NCI-H2081 treated with DMSO at 0.1 percent for 48 hours (cell line): ENCODE measurements around the gene AUH.
"Not testable (repeated sequence)": the region's sequence is repeated elsewhere in the genome, so short reads cannot be mapped to it uniquely, and the experiment has no call there.

ENCODE experiments used
- DNase-seq: peaks from one replicate; lab custom pipeline; 2025; lab: John Stamatoyannopoulos, UW

Gene AUH

DNA sequence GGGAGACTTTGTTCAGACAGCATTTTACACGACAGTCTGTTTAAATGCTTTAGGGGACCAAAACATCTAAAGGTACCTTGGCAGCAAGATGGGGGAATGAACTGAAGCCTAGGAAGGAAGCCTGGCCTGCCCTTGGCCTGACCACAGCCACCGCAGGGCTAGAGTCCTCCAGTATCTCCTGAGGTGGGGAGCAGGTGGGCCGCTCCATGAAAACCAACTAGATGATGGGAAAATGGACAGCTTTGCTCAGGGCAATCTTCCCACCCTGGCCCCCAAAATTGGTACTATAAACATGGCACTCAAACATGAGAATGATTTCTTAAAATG is 153.3 kb downstream of the AUH start:
- DNase-seq: no peak

DNA sequence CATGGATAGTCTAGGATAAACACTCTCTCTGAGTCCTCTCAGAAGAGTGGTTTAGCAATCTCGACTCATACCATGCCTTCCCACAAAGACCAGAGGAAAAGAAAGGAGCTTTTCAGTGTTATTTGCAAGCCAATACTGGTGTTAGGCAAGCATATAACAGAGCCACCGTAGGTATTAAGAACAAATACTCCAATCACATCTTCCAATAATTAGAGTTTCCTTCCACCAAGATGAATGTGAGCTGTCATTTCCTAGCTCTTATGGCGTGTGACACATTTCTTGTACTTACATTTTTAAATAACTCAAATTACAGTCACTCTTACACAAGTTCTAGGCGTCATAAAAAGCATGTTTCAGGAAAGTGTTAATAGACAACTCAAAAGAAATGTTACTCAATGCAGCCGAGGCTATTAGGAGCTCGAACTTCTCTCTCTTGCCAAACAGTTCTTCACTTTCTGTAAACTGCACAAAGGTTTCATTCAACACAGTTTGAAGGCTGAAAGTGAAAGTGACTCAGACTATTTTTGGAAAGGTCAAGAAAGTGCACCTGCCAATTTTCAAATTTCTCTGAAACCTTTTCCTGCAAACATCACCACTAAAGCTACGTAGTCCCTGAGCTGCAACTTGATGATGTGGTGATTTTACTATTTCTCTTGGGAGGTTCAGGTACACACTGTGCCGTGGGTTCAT is 153.8 kb downstream of the AUH start:
- DNase-seq: no peak

GRCh38 chr9:91207397-91207728 is 154.4 kb downstream of the AUH start:
- no peak for DNase-seq

- no peak for DNase-seq
Observed at GRCh38 chr9:91206806-91207205, 154.9 kb downstream of the AUH start.

GRCh38 chr9:91202736-91203283 is 158.9 kb downstream of the AUH start:
- no peak for DNase-seq

DNA sequence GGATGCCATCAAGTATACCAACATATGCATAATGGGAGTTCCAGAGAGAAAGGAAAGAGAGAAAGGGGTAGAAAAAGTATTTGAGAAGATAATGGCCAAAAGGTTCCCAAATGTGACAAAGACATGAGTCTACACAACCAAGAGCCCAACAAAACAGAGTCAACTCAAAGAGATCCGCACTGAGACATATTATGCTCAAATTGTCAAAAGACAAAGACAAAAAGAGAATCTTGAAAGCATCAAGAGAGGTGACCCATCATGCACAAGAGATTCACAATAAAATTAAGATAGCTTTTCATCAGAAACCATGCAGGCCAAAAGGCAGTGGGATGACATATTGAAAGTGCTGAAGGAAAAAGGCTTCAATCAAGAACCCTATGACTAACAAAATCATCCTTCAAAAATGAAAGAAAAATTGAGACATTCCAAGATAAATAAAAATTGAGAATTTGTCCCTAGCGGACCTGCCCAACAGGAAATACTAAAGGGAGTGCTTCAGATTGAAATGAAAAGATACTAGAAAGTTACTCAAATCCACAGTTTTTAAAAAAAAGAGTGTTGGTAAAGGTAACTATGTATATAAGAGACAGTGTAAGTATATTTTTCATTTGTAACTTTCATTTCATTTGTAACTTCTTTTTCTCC is 160.9 kb downstream of the AUH start:
- DNase-seq: no peak

GRCh38 chr9:91199739-91200497 is 161.8 kb downstream of the AUH start:
- no peak for DNase-seq

DNA sequence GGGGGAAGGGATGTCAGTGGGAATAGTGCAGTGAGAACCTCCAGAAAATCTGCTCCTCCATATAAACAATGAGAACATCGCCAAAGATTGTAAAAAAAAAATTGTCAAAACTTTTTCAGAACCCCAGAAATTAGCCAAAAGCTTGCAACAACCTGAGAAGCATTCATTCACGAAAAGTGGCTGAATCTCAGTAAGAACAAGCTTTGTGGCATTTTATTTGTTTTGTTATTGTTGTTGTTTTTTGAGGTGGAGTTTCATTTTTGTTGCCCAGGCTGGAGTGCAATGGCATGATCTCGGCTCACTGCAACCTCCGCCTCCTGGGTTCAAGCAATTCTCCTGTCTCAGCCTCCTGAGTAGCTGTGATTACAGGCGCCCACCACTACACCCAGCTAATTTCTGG is 162.8 kb downstream of the AUH start:
- not testable (repeated sequence) for DNase-seq

DNA sequence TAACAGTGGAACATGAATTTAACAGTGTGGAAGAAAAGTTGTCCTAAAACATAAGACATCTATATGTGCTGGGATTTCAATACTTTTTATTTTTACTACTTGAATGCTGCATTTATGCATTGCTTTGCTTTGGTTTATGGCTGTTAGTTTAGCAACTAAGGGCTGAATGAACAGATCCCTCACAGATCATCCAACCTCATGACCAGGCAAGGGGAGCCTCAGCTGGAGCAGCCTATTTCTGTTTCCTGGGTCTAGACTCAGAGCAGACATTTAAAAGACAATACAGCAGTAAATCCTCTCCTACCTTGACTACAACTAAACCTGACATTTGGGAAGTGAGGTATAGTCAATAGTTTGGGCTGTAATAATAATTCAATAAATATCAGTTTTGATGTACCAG is 163.3 kb downstream of the AUH start:
- no peak for DNase-seq

DNA sequence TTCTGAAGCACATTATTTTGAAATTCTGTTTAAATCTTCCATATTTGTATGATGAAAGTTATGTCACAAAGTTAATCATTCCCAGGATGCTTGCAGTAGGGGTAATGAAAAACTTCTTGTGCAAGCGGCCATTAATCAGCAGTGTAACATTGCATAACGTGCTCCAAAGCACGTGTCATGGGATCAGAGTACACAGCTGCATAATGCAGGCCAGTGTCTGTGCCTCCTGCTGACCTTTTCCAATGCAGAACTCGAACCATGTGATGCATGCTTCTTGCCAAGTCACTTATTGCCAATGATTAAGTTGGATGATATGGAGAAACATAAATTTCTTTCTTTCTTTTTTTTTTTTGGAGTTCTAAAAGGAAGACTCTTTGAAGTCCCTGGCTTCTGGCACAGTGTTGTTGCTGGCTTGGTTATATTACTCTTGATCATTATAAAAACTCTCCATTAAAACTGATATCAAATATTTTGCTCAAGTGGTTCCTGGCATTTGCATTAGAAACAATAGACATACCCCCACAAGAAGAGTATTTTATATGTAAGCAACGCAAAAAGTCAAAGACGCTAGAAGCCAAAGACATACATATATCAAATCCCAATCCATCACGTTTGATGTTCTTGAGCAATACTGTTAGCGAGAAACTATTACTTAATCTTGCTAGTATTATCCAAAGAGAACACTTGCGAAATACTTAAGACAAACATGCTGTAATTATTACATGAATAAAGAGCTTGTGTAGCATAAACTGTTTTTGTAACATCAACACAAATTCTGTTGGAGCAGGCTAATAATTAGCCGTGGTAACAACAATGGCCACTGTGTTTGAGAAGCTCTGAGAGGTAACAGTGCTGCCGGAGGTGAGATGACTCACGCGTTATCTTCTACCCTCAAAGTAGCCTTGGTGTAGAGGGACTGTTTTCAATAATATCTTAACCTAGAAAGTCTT is 164.2 kb downstream of the AUH start:
- DNase-seq: no peak

GRCh38 chr9:91196103-91196950 is 165.4 kb downstream of the AUH start:
- DNase-seq: no peak

DNA sequence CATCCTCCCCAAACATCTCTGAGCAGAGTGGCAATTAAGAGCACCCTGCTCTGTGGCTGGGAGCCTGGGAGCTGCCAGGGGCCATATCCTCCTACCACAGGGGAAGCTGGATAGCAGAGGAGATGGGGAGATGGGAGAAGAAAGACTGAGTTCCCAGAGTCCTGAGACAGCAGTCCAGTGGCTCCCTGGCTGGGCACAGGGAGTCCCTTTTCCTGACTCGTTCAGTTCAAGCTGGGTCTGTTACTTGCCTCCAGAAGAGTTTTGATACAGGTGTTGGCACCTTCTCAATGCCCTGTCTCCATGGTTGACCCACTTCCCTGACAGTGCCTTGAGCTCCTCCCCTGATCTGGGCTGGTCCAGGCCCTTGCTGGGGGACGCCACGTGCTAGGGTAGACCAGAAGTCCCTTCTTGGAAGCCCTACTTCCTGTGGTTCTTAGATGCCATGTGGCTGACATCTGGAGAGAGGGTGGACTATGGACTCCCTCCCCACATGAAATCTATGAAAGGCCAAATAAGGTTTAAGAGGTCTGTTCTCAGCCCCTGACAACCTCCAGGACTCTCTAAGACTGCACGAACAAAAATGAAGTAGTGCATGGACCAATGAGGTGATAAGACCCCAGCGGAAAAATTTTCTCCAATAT is 166.2 kb downstream of the AUH start:
- DNase-seq: no peak

- DNase-seq: no peak
Observed at GRCh38 chr9:91193658-91194391, 167.9 kb downstream of the AUH start.

DNA sequence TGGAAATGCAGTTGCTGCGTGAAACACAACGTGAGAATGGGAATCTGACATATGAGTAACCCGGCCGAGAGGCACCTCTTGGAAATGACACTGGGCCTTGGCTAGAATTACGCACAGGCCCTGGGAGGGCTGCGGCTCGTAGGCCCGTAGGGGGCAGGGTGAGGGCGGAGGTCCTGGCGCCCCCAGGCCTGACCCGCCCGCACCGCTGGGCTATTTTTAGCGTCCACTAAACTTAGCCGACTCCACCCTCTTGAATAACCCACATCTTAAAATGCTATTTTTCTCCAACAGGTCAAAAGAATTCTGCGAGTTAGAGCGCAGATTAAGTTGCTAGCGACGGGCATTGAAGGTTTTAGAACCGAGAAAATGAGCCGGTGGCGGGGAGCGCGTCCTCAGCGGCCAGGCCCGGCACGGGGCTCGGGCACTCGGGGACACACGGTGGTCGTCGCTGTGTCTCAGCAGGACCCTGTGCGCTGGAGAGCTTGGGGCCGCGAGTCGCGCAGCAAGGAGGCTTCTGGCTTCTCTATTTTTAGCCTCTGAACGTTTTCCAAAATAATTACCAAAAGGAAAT is 168.5 kb downstream of the AUH start:
- no peak for DNase-seq

DNA sequence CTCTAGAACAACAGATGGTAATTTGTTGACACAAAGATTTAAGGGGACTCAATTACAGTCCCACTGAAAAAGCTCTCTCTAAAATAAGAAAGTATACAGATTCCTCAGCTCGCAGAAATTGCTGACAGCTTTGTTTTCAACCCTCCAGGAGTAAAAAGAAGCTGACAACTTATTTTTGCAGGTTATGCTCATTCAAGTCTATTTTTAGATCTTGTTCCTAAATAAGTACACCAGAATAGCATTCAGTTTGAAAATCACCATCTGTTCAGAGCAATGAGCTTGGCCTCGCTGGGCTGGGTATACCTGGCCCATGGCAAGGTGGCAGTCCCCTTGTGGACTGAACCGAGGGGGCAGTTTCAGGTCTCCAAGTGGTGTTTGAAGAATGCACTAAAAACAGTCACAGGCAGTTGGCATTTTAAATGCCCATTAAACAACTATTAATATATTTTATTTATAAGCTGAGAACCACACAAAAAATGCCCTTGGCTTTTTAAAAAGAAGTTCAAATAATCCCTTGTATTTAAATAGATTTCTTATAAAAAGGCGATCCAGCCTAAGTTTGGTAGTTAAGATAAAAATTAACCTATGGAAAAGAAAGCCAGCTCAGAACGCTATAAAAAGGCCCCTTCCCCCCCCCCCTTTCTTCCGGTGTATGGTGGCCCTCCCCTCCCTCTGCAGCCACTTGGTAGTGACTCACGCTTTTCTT is 169.2 kb downstream of the AUH start:
- no peak for DNase-seq

GRCh38 chr9:91191411-91192380 is 170.0 kb downstream of the AUH start:
- DNase-seq: no peak

DNA sequence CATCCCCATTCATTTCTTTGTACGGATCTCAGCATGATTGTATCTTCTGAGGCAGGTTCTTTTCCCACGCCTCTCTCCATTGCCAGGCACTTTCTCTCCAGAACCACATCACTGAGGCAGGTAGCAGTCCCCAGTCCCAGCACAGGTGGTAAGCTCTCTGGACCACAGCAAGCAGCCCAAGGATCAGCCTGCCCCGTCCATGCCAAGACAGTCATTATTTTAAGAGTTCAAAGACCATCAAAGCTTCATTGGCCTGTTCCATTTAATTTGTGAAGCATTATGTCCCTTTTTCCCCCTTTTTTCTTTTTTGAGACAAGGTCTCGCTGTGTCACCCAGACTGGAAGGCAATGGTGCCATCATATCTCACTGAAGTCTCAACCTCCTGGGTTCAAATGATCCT is 171.7 kb downstream of the AUH start:
- DNase-seq: no peak
